Activated T-helper 2 cell treated with anti-CD3 and anti-CD28 coated beads, Interferon-gamma antibody, Interleukin-2, Interleukin-4, amounts not matched to agents 10 μg/mL and 5 μg/mL and 100 μg/mL, durations not matched to agents 14 hours and 24 hours and 36 hours (primary cell): Measurements from ENCODE around the gene RSRC2. TPM values are rescaled to one million over a fixed set of nuclear protein-coding genes. Genes with fewer than 3 reads are reported as not detected.
"Not testable (repeated sequence)": the region's sequence is repeated elsewhere in the genome, so short reads cannot be mapped to it uniquely, and the experiment has no call there.

Experiments used
- DNase-seq: peaks from one replicate; pipeline ENCODE4 v3.0.0; 2021; ENCODE audit warnings: low spot score
- H3K27ac Mint-ChIP-seq: one replicate; pipeline ENCODE4 v1.8.0; 2021; ENCODE audit warnings: mixed read lengths
- H3K27me3 Mint-ChIP-seq: one replicate; pipeline ENCODE4 v1.8.0; 2021; ENCODE audit warnings: low read depth, mixed read lengths
- H3K36me3 Mint-ChIP-seq: one replicate; pipeline ENCODE4 v1.8.0; 2021; ENCODE audit warnings: low read depth, mixed read lengths
- H3K4me1 Mint-ChIP-seq: one replicate; pipeline ENCODE4 v1.8.0; 2021; ENCODE audit warnings: low read depth, mixed read lengths
- H3K4me3 Mint-ChIP-seq: one replicate; pipeline ENCODE4 v1.8.0; 2021; ENCODE audit warnings: low read depth, mild to moderate bottlenecking, moderate library complexity, mixed read lengths
- H3K9me3 Mint-ChIP-seq: one replicate; pipeline ENCODE4 v1.8.0; 2021; ENCODE audit warnings: mixed read lengths
- intact Hi-C: fragments of 100-400 bp; cut with micrococcal nuclease; formaldehyde crosslinking; loops from one replicate; pipeline ENCODE4 v1.15.1; 2023
- total RNA-seq: library from RNA; stranded (reverse); gene quantifications from 2 replicates; pipeline ENCODE4 v1.2.3, GENCODE V29; 2022

RSRC2 gene
- total RNA-seq, 1 donor from 2014 or later, result 105 TPM

DNA sequence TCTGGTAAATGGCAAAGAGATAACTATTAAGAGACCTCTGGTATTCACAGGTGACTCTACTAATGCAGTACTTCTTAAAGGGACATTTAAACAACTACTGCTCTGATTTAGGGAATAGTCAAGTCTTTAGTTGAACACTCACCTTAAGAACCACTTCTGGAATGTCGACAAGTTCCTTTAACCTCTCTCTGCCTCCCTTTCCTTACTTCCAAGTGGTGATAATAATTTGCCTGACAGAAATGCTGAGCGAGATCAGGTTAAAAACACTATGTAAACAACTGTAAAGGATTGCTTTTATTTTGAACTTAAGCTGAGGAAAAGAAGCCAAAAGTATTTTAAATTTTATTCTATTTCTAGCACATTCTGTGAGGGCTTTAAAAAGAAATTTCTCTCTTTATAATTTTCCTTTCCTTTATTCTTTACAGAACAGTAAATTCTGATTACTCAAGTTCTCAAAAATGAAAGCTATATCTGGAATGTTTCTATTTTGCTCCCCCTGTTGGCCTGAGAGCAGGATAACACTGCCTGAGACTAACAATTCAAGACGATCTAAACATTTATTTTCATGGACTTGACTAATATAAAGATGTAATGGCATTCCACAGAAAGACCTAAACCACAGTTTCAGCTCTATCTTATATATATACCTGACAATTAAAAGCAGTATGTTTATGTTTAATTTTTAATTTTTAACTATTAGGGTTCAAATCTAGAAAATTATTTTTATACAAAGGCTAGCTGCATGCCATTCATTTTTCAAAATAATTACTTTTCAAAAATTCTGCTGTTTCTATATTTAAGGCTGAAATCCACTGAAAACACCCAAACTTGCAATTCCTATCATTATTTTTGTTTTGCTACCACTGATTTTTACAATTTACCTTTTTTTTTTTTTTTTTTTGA lies 55.2 kb downstream of the RSRC2 start:
- no peak for DNase-seq
- Mint-ChIP-seq H3K9me3 (no peaks in the 10 kb centered on the region), H3K4me1 (peaks cover 24% of the 10 kb centered on the region), H3K4me3 (no peak overlapping the region), H3K27ac (no peak overlapping the region), H3K27me3 (no peaks in the 10 kb centered on the region), H3K36me3 (peaks cover 41% of the 10 kb centered on the region)
- intact Hi-C loops, result loop anchor here (1.0 kb wide), 2 partner anchors 48 to 72 kb away; no protein-coding TSS in a partner anchor

DNA sequence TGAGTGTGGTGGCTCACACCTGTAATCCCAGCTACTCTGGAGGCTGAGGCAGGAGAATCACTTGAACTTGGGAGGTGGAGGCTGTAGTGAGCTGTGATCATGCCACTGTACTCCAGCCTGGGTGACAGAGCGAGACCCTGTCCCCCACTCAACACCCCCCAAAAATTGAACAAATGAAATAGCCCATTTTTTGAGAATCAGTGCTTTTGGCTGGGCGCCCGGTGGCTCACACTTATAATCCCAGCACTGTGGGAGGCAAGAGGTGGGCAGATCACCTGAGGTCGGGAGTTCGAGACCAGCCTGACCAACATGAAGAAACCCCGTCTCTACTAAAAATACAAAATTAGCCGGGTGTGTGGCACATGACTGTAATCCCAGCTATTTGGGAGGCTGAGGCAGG lies 56.2 kb downstream of the RSRC2 start:
- intact Hi-C loops, H3K9me3 Mint-ChIP-seq, H3K27ac Mint-ChIP-seq, DNase-seq, H3K27me3 Mint-ChIP-seq, H3K4me3 Mint-ChIP-seq: not testable (repeated sequence)
- H3K4me1 Mint-ChIP-seq, result peaks cover 19% of the 10 kb centered on the region
- H3K36me3 Mint-ChIP-seq, result peaks cover 31% of the 10 kb centered on the region

DNA sequence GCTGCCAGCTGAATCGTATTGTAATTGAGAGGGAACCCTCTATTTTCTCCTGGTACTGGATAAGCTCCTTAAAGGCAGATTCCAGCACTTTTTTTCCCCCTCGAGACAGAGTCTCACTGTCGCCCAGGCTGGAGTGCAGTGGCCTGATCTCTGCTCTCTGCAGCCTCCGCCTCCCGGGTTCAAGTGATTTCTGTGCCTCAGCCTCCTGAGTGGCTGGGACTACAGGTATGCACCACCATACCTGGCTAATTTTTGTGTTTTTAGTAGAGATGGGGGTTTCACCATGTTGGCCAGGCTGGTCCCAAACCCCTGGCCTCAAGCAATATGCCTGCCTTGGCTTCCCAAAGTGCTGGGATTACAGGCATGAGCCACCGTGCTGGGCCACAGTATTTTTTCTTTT lies 56.9 kb downstream of the RSRC2 start:
- DNase-seq, H3K4me3 Mint-ChIP-seq, H3K27me3 Mint-ChIP-seq, intact Hi-C loops, H3K9me3 Mint-ChIP-seq: not testable (repeated sequence)
- Mint-ChIP-seq H3K27ac (peak overlapping the region; percentile 49), H3K4me1 (peaks cover 15% of the 10 kb centered on the region), H3K36me3 (peaks cover 26% of the 10 kb centered on the region)

- Mint-ChIP-seq H3K36me3 (peaks cover 8% of the 10 kb centered on the region), H3K4me1 (peaks cover 5% of the 10 kb centered on the region), H3K27ac (no peak overlapping the region), H3K27me3 (no peaks in the 10 kb centered on the region), H3K9me3 (no peaks in the 10 kb centered on the region), H3K4me3 (no peak overlapping the region)
- intact Hi-C loops, result no loop called here
- DNase-seq, result no peak
These were observed 58.8 kb downstream of the RSRC2 start for GRCh38 chr12:122467983-122468382.

GRCh38 chr12:122464317-122465042 lies 62.3 kb downstream of the RSRC2 start:
- DNase-seq, H3K9me3 Mint-ChIP-seq, H3K4me3 Mint-ChIP-seq, H3K27ac Mint-ChIP-seq, H3K4me1 Mint-ChIP-seq, H3K27me3 Mint-ChIP-seq, intact Hi-C loops, H3K36me3 Mint-ChIP-seq: not testable (repeated sequence)

GRCh38 chr12:122460641-122461040 lies 66.1 kb downstream of the RSRC2 start:
- peaks cover 4% of the 10 kb centered on the region for H3K4me1 Mint-ChIP-seq
- intact Hi-C loops, result no loop called here
- no peak overlapping the region for H3K4me3 Mint-ChIP-seq
- no peak for DNase-seq
- H3K27me3 Mint-ChIP-seq, result no peaks in the 10 kb centered on the region
- no peaks in the 10 kb centered on the region for H3K36me3 Mint-ChIP-seq
- H3K27ac Mint-ChIP-seq, result no peak overlapping the region
- H3K9me3 Mint-ChIP-seq, result no peaks in the 10 kb centered on the region

- no peaks in the 10 kb centered on the region for H3K9me3 Mint-ChIP-seq
- no peak for DNase-seq
- no peak overlapping the region for H3K4me3 Mint-ChIP-seq
- no peak overlapping the region for H3K27ac Mint-ChIP-seq
- no peaks in the 10 kb centered on the region for H3K36me3 Mint-ChIP-seq
- intact Hi-C loops, result no loop called here
- peaks cover 4% of the 10 kb centered on the region for H3K4me1 Mint-ChIP-seq
- no peaks in the 10 kb centered on the region for H3K27me3 Mint-ChIP-seq
These were observed 66.7 kb downstream of the RSRC2 start for GRCh38 chr12:122460061-122460460.

- H3K27ac Mint-ChIP-seq, result no peak overlapping the region
- H3K4me3 Mint-ChIP-seq, result no peak overlapping the region
- DNase-seq, result no peak
- no peaks in the 10 kb centered on the region for H3K27me3 Mint-ChIP-seq
- H3K9me3 Mint-ChIP-seq, result no peaks in the 10 kb centered on the region
- H3K4me1 Mint-ChIP-seq, result peaks cover 6% of the 10 kb centered on the region
- intact Hi-C loops, result no loop called here
- H3K36me3 Mint-ChIP-seq, result no peaks in the 10 kb centered on the region
These were observed 67.5 kb downstream of the RSRC2 start for GRCh38 chr12:122459211-122459610.

- no peak for DNase-seq
These were observed 68.4 kb downstream of the RSRC2 start for GRCh38 chr12:122458105-122459035.

DNA sequence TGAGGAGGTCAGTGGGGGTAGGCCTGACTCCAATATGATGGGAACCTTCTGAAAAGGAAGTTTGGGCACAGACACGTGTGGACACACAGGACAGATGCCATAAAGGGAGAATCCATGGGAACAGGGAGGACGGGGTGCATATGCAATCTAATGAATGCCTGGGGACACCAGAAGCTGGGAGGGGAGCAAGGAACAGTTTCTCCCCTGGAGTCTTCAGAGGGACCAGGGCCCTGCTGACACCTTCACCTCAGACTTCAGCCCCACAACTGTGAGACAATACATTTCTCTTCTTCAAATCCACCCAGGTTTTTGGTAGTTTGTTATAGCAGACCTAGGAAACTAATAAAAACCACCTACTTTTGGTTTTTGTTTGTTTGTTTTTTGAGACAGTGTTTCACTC lies 69.1 kb downstream of the RSRC2 start:
- no peak overlapping the region for H3K4me3 Mint-ChIP-seq
- intact Hi-C loops, result no loop called here
- H3K36me3 Mint-ChIP-seq, result no peaks in the 10 kb centered on the region
- DNase-seq, result no peak
- H3K27me3 Mint-ChIP-seq, result no peaks in the 10 kb centered on the region
- H3K9me3 Mint-ChIP-seq, result no peaks in the 10 kb centered on the region
- H3K4me1 Mint-ChIP-seq, result peaks cover 21% of the 10 kb centered on the region
- H3K27ac Mint-ChIP-seq, result no peak overlapping the region

More at GRCh38 chr12:122458105-122459035, 68.4 kb downstream of the RSRC2 start:
- Mint-ChIP-seq H3K9me3 (no peaks in the 10 kb centered on the region), H3K4me3 (no peak overlapping the region), H3K4me1 (peaks cover 13% of the 10 kb centered on the region), H3K27ac (no peak overlapping the region), H3K27me3 (no peaks in the 10 kb centered on the region), H3K36me3 (no peaks in the 10 kb centered on the region)
- intact Hi-C loops, result no loop called here

DNA sequence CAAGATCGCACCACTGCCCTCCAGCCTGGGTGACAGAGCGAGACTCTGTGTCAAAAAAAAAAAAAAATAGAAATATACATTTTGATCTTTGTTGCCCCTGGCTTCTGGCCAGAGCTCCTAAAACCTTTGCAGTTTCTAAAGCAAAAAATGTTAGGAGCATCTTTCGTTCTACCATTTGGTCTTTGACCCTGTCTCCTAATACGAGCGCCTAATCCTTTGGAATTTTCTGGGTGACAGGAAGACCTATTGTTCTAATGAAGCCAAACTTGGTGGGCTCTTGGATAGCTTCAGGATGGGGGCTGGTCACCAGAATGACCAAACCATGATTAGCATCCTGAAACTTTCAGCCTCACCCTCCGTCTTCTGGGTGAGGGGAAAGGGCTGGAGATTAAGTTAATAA lies 72.0 kb downstream of the RSRC2 start:
- no peaks in the 10 kb centered on the region for H3K27me3 Mint-ChIP-seq
- H3K36me3 Mint-ChIP-seq, result no peaks in the 10 kb centered on the region
- H3K4me1 Mint-ChIP-seq, result peaks cover 27% of the 10 kb centered on the region
- no peaks in the 10 kb centered on the region for H3K9me3 Mint-ChIP-seq
- intact Hi-C loops, result no loop called here
- DNase-seq, result no peak
- H3K4me3 Mint-ChIP-seq, result no peak overlapping the region
- H3K27ac Mint-ChIP-seq, result no peak overlapping the region

DNA sequence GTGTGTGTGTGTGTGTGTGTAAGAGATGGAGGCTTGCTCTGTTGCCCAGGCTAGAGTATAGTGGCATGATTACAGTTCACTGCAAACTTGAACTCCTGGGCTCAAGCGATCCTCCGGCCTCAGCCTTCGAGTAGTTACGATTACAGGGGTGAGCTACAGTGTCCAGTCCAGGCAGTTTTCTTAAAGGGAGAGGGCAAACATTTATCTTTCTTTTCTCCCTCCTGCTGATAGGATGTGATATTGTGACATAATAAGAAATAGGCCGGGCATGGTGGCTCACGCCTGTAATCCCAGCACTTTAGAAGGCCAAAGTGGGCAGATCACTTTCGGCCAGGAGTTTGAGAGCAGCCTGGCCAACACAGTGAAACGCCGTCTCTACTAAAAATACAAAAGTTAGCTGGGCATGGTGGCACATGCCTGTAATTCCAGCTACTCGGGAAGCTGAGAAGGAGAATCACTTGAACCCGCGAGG lies 72.5 kb downstream of the RSRC2 start:
- Mint-ChIP-seq H3K9me3 (no peaks in the 10 kb centered on the region), H3K4me1 (peaks cover 28% of the 10 kb centered on the region), H3K27ac (peak overlapping the region; percentile 98), H3K36me3 (no peaks in the 10 kb centered on the region), H3K27me3 (no peaks in the 10 kb centered on the region), H3K4me3 (no peak overlapping the region)
- intact Hi-C loops, result no loop called here
- no peak for DNase-seq
